HFF-Myc (cell line): Measurements from ENCODE around the gene CDC20B.

Experiments used
- DNase-seq: peaks from one replicate; pipeline ENCODE4 v3.0.0-alpha.2; 2011; ENCODE audit warnings: low read depth; ENCODE audit errors: extremely low read depth
- H3K4me3 ChIP-seq: replicated peaks from 2 replicates; pipeline ENCODE4 v1.5.1; 2011; ENCODE audit warnings: low read depth, mild to moderate bottlenecking, control low read depth, low read length
- CTCF ChIP-seq: IDR thresholded peaks from 2 replicates; pipeline ENCODE4 v1.5.1; 2012; ENCODE audit warnings: mild to moderate bottlenecking, low read depth, low read length, control low read depth; ENCODE audit errors: missing control alignments

The CDC20B gene

DNA sequence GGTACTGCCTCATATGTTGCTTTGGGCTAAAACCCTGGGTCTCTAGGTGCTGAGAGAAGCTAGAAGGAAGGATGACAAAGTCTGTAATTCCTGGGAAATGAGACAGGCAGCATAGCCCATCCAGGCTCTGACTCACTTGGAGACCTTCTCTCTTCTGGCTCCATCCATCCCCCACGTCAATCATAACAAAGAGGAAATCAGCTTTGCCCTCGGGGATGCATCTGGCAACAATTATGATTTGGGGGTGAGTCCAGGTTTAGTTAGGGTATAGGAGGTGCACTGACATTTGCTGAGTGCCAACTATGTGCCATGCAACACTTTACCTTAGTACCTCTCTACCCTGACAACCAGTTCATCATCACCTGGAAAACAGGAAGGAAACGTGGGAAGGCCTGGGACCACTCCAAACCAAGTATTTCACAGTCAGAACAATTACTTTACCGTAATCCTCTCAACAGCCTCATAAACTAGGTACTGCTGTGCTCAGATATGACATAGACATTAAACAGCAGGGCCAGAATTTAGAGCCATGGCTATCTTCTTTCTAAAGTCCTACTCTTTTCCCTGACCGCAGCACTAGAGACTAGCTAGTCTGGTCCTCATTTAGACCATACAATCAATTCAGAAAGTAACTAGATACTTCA is 109.6 kb downstream of the CDC20B start:
- DNase-seq = no peak
- TF ChIP-seq CTCF = no peak
- no peak overlapping the region for H3K4me3 ChIP-seq
